GM18499 (cell line): ENCODE data around the gene SESN2.

Experiments
- ATAC-seq: cut with Tn5 transposase; IDR thresholded peaks from one replicate; pipeline ENCODE4 v1.9.1; 2021; ENCODE audit warnings: moderate number of reproducible peaks; ENCODE audit not compliant: insufficient read depth, unreplicated experiment

Gene SESN2

DNA sequence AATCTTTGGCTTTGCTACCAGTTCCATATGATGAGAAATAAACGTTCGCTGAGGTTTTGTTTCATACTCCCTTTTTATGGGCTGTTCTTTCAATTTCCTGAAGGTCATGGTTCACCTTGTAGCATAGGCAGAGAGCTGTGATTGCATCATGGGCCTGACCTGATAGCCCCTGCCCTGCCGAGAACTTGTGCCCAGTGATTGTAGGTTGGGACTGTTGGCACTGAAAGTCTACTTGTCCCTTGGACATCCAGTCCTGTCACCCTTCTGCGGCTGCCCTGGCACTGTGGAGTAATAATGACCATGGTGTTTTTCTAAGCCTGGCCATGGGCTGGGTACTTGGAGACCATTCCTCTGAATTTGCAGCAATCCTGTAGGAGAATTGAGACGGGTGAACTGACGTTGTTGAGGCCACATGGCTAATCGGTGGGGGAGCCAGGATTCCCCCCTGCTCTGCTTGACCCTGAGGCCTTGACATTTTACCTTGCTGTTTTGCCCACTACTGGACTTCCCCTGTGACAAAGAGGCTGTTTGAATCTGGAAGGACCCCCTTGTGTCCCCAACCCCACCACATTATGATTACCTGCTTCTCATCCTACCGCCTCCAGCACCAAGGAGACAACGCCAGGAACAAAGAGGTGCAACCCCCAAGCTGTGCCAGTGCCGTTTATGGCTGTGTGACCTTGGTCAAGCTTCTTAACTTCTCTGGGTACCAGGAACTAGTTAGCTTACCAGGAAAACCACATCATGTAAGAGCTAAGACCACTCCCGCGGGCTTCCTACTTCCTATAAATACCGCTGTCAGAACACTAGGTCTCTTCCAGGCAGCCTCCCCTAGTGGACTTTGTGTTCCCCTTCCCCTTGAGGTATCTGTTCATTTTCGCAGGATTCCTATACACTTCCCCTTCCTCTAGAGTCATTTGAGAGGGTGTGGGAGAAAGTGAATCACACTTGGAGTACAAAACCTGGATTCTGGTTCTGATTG lies 23.4 kb downstream of the SESN2 start:
- ATAC-seq: no peak

DNA sequence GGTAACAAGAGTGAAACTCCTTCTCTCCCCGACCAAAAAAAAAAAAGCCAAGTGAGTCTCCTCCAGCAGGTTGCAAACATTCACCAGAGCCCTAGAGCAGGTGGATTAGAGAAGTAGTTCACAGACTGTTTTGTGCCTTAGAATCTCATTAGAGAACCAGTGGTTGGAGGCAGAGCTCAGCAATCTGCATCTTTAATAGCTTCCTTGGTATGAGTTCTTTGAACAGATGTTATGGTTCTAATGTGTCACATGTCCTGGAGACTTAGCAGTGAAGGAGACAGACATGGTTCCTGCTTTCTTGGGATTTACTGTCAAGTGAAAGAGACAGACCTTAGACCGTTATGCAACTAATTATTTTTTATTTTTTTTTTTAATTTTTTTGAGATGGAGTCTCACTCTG lies 26.8 kb downstream of the SESN2 start:
- no peak for ATAC-seq

DNA sequence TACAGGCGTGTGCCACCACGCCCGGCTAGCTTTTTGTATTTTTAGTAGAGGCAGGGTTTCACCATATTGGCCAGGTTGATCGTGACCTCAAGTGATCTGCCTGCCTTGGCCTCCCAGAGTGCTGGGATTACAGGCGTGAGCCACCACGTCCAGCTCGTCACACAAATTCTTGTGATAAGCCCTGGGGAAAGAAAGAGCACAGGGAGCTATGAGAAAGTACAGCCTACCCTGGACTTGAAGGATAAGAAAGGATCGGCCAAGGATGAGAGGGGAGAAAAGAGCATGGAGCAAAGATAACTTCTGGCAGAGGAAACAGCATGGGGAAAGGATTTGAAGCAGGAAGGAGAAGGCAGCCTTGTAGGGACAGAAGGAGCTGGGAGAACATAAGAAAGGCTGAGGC lies 29.2 kb downstream of the SESN2 start:
- ATAC-seq: no peak

DNA sequence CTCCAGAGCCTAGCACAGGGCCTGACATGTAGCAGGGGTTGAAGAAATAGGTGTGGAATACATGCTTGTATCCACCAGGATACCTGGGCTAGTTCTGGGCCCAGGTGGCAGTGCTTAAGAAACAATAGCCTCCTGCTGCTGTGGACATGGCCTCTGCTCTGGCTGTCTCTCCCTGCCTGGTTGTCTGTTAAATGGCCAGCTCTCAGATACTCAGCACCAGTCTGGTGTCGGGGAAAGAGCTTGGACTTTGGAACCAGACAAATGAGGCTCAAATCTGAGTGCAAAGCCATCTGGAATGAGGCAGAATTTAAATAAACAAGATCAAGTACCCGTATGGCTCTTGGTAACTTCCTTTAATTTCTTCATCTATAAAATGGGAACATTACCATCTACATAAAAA lies 31.5 kb downstream of the SESN2 start:
- ATAC-seq: no peak

DNA sequence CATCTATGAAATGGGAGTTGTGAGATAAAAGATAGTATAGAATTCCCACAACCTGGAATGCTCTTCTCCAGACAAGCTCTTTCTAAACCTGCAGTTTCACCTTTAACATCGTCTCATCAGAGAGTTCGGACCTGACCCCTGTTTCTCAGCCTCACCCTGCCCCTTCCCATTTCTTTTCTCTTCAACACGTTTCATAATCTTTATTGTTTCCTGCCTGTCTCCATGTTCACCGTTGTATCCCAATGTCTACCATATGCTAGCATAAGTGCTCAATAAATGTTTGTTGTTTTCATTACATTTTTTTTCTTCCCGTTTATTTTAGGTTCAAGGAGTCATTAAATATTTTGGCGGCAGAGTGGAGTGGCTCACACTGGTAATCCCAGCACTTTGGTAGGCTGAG lies 32.4 kb downstream of the SESN2 start:
- no peak for ATAC-seq

DNA sequence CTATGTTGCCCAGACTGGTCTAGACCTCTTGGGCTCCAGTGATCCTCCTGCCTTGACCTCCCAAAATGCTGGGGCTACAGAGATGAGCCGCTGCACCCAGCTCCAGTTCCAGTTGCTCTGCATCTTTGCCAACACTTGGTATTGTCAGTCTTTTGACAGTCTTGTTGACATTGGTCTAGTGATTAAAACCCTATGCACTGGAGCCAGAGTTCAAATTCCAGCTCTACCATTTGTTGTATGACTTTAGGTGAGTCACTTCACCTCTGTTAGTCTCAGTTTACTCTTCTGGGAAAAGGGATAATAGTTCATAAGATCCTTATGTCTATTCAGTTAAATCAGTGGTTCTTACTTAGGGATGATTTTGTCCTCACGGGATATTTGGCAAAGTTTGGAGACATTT lies 36.6 kb downstream of the SESN2 start:
- no peak for ATAC-seq

DNA sequence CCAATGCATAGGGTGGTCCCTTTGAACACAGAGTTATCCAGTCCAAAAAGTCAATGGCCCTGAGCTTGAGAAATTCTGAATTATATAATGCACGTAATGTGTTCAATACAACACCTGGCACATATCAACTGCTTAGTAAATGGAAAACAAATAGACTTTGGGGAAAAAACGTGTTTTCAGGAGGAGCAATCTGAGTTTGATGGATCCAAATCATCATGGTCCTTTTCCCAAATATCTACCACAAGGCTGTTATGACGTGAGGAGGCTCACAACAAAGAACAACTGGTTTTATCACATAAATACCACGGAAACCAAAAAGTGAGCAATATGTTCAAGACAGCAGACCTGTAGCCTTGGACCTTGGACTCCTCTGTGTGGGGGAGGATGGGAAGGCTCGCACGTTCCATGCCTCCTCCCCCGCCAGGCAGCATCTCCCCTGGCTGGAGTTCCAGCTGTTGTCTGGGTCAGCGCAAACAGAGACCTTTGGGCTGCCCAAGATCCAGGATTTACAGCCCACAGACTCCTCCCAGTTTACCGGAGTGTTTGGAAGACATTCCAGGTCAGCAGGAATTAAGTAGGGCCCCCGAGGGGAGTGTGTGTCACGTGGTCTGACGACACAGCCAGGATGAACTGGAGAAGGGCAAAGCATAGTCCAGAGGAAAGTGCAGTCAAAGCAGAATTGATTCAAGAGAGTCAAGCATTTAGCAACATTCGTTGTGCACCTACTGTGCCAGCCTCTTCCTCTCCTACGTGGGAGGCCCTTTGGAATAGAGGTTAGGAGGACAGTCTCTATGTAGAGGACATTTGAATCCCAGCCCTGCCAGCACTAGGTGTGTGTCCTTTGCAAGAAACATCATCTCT lies 37.3 kb downstream of the SESN2 start:
- ATAC-seq: no peak

DNA sequence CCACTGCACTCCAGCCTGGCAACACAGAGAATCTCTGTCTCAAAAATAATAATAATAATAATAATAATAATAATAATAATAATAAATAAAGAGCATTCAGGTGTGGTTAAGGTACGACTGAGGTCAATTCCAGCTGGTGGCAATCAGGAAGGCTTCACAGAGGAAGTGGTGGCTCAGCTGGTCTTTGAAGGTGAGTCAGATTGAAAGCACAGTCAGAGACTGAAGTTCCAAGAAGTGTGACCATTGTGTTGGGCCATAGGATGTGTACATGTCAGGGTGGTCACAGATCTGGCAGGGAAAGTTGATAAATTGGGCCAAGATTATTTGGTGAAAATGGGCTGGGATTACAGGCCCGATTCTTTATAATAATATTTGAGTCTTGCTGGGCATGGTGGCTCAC lies 38.5 kb downstream of the SESN2 start:
- ATAC-seq: no peak

DNA sequence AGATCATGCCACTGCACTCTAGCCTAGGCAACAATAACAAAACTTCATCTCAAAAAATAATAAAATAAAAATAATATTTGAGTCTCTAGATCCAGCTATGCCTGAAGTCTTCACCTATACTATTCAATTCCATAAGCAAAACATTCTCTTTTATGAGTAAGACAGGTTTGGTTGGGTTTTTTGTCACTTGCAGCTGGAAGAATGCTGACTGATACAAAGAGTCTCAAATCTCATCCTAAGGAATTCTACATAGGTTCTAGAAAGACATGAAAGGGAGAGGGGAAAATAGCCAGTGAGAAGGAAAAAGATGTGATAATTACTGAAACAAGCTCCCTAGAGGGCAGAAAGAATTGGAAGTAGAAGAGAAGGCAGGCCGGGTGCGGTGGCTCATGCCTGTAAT lies 39.1 kb downstream of the SESN2 start:
- no peak for ATAC-seq

DNA sequence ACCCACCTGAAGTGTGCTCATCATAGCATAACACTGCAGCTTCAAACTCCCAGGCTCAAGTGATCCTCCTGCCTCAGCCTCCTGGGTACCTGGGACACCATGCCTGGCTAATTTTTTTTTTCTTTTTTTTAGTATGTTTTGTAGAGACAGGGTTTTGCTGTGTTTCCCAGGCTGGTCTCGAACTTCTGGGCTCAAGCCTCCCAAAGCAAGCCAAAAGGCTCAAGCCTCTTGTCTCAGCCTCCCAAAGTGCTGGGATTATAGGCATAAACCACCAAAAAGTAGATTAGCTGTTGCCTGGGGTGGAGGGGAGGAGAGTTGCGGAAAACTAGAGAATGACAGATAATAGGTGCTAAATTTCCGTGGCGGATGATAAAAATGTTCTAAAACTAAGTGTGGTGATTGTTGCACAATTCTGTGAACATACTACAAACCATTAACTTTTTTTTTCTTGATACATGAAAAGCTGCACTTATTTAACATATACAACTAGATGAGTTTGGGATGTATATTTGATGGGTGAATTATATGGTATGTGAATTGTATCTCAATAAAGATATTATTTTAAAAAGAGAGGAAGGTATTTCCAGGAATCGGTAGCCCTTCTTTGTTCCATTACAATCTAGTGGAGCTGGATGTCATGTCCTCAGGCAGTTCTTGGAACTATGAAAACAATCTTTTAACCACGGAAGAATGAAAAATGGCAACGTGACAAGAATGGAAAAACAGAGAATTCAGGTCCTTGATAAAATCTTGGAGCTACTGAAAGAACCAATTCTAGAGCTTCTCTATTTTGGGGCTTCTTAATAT lies 42.3 kb downstream of the SESN2 start:
- ATAC-seq: no peak

DNA sequence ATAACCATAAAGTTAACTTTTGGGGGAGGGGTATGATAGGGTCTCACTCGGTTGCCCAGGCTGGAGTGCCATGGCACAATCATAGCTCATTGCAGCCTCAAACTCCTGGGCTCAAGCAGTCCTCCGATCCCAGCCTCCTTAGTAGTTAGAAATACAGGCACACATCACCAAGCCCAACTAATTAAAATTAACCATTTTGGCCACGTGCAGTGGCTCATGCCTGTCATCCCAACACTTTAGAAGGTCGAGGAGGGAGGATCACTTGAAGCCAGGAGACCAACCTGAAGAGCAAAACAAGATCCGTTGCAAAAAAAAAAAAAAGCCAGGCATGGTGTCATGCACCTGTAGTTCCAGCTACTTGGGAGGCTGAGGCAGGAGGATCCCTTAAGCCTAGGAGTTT lies 42.9 kb downstream of the SESN2 start:
- no peak for ATAC-seq

DNA sequence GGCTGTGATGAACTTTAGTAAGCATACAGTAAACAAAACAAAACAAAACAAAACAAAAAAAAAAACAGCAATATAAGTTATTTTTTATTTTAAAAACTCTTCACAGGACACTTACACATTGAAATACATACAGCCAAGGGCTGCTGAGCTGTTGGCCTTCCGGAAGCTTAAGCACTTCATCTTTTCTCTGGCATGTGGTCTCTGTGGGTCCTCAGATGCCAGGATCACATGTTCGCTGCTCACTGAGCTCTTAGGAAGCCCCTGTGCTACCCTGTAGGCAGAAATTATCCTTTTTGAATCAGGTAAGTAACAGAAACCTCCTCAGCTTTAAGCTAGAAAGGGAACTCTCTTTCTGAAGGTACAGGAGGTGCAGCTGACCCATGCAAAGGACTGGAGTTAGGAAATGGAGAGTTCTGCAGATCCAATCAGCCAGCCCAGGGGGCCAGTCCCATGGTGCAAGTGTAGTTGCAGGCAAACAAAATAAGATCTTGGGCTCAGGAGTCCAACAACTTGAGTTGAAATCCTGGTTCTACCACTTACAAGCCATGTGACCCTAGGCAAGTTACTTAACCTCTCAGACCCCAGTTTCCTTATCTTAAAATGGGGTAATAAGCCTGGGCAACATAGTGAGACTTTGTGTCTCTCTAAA lies 47.1 kb downstream of the SESN2 start:
- no peak for ATAC-seq

DNA sequence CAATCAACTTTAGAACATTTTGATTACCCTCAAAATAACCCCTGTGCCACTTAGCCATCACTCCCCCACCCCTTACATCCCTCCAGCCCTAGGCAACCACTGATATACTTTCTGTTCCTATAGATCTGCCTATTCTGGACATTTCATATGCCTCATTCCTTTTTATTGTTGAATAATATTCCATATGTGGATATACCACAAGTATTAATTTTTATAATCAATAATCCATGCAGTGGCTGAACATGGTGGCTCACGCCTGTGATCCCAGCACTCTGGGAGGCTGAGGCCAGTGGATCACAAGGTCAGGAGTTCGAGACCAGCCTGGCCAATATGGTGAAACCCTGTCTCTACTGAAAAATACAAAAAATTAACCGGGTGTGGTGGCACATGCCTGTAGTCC lies 49.4 kb downstream of the SESN2 start:
- no peak for ATAC-seq

DNA sequence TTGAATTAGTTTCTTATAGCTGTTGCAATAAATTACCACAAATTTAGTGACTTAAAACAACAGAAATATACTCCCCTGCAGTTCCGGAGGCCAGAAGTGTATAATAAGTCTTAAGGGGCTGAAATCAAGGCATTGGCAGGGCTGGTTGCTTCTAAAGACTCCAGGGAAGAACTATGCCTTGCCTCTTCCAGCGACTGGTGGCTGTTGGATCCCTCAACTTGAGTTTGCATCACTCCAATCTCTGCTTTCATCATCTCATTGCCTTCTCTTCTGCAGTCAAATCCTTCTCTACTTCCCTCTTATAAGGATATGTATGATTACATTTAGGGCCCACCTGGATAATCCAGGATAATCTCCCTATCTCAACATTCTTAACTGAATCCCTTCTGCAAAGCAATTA lies 50.4 kb downstream of the SESN2 start:
- ATAC-seq: no peak

DNA sequence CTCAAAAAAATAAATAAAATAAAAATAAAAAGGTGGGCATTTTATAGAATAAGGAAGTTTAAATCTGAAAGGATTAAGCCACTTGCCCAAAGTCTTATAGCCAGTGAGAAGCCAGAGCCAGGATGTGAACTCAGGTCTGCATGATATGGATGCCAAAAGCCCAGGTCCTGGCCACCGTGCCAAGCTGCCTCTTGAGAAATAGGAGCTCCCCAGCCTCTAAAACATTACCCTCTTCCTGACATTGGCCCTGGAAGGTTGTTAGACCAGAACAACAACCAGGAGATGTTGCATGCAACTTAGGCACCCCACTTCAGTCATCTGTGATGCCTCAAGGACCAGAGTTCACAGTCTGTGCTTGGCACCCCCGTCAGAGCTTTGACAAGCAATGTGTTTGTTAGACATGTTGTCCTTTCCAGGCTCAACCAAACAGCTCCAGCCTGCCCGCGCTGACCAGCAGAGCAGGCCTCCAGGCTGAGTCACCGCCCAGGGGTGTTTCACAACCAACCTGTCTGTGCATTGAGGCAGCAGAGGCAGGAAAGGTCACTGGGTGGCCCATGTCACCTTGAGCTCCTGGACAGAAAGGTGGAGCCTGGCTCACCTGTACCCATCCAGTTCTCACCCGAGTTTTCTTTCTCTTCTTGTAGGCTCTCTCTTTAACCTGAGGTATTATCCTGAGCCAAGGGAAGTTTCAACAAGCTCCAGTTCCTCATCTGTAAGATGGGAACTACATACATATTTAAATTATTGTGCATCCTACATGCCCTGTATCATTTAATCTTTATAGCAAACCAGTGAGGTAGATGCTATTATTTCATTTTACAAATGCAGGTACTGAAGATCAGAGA lies 54.6 kb downstream of the SESN2 start:
- no peak for ATAC-seq

DNA sequence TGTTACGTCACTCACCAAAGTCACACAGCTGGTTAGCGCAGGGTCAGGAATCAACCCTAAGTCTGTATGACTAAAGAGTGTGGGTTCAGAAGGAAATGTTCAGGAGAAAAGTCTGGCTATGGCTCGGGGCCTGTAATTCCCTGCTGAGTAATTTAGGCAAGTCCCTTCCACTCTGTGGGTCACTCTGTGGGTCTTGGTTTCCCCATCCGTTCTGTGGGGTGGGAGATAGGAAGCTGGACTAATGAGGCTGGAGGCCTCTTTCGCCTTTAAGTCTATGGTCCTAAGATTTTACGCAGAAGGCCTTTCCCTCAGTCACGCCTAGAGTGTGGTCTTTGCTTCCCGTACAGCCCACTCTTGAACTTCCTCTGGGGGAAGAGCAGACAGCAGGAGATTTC lies 55.2 kb downstream of the SESN2 start:
- no peak for ATAC-seq

DNA sequence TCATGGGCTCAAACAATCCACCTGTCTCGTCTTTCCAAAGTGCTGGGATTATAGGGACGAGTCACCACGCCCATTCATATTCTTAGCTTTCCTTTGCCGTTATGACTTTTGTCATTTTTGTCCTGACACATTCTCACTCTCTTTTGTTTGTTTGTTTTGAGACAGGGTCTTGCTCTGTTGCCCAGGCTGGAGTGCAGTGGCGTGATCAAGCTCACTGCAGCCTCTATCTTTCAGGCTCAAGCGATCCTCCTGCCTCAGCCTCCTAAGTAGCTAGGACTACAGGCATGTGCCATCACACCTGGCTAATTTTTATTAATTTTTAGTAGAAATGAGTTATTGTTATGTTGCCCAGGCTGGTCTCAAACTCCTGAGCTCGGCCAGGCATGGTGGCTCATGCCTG lies 57.7 kb downstream of the SESN2 start:
- no peak for ATAC-seq

DNA sequence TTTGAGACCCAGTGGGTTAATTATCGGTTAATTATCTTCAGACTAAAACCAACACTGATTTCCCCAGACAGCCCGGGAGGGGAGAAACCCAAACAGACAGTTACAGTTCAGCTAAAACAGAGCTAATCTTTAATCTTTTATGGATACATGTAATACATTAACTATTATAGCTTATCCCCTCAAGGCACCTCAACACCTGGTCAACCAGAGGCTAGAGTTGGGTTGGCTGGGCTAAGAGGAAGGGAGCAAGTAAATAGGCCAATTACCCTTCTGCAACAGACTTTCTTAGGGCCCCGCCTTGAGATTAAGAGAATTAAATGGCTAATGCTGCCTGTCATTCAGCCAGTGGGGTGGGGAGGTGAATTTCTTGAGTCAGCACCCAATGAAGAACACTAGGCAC lies 62.9 kb downstream of the SESN2 start:
- ATAC-seq: no peak

DNA sequence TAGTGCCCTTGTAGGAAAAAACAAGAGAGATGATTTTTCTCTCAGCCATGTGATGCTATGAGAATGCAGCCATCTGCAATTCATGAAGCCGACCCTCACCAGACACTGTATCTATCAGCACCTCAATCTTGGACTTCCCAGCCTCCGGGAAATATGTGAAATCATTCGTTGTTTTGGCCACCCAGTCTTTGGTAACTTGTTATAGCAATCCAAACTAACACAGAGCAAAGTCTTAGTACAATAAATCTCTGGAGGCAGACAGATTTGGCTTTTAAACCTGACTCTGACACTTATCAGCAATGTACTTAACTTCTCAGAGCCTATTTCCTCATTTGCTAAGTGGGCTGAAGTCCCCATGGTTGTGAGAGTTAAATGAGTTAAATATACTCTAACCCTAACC lies 64.4 kb downstream of the SESN2 start:
- no peak for ATAC-seq
